Uterus (tissue), 2 donors: ENCODE results near the gene SRBD1.

Source experiments
- CTCF ChIP-seq, 4 experiments: fragments of 200-600 bp in 2 of 4; fragments of 450-650 bp in 2 of 4; sonication (generic) in 2 of 4; IDR thresholded peaks; one replicate each; pipeline ENCODE4 v1.5.1; 2016 to 2019; ENCODE audit warnings: antibody characterized with exemption in 4 of 4, mild to moderate bottlenecking in 2 of 4, moderate library complexity in 1 of 4
- POLR2A ChIP-seq, 2 donors: fragments of 450-650 bp; IDR thresholded peaks; one replicate each; pipeline ENCODE4 v1.6.1; 2016; ENCODE audit warnings: antibody characterized with exemption in 2 of 2, mild to moderate bottlenecking in 1 of 2, moderate library complexity in 1 of 2

GRCh38 chr2:45571940-45572339 lies 39.1 kb downstream of the SRBD1 start:
- TF ChIP-seq CTCF (IDR thresholded peaks at IDR 0.05) (no peak), POLR2A (IDR thresholded peaks at IDR 0.05) (no peak)
